CD4-positive, alpha-beta T cell (primary cell): ENCODE results near the gene DOCK6. TPM values are rescaled to one million over a fixed set of nuclear protein-coding genes. Genes with fewer than 3 reads are reported as not detected.

Experiments
- ATAC-seq: fragments of 200-7000 bp; cut with Tn5 transposase; one replicate; pipeline ENCODE4 v1.10.0; 2022; ENCODE audit warnings: mild to moderate bottlenecking; ENCODE audit not compliant: poor library complexity
- CTCF ChIA-PET: fragments of 350-600 bp; sonication (Branson Sonifier 250); formaldehyde crosslinking; loops from one replicate; lab custom pipeline; 2021; ENCODE audit warnings: antibody characterized with exemption, inconsistent platforms; lab: Charles Lee
- POLR2A ChIA-PET: fragments of 350-600 bp; sonication (Branson Sonifier 250); formaldehyde crosslinking; loops from one replicate; lab custom pipeline; 2021; ENCODE audit warnings: antibody characterized with exemption, inconsistent platforms; lab: Charles Lee
- DNase-seq, 14 experiments: peaks; one replicate each; pipeline ENCODE4 v3.0.0-alpha.2; 2013 to 2020; ENCODE audit warnings: mixed read lengths in 2 of 14
- H3K27ac ChIP-seq, 2 donors: one replicate each; pipeline versions ENCODE4 v1.5.1 to v1.7.0; 2013; ENCODE audit warnings: low read length in 2 of 2, low read depth in 1 of 2, mild to moderate bottlenecking in 1 of 2
- H3K27me3 ChIP-seq, 2 experiments: 1 replicate in 1 of 2; 2 replicates in 1 of 2; pipeline versions ENCODE4 v1.6.1 to v1.7.0; 2013; ENCODE audit warnings: low read length in 2 of 2, control low read depth in 1 of 2, mild to moderate bottlenecking in 1 of 2, moderate library complexity in 1 of 2; ENCODE audit not compliant: insufficient read depth in 2 of 2, control insufficient read depth in 1 of 2
- H3K36me3 ChIP-seq: one replicate; pipeline ENCODE4 v1.6.1; 2013; ENCODE audit warnings: low read length, control low read depth; ENCODE audit not compliant: insufficient read depth
- H3K4me1 ChIP-seq: one replicate; pipeline ENCODE4 v1.6.1; 2013; ENCODE audit warnings: low read length, control low read depth; ENCODE audit not compliant: insufficient read depth
- H3K4me3 ChIP-seq: one replicate; pipeline ENCODE4 v1.5.1; 2013; ENCODE audit warnings: mild to moderate bottlenecking, low read length, moderate library complexity
- H3K9me3 ChIP-seq, 2 experiments: 1 replicate in 1 of 2; 2 replicates in 1 of 2; pipeline versions ENCODE4 v1.6.1 to v1.7.0; 2013; ENCODE audit warnings: low read length in 2 of 2, mild to moderate bottlenecking in 2 of 2, control low read depth in 1 of 2, moderate library complexity in 1 of 2; ENCODE audit not compliant: control insufficient read depth in 1 of 2, insufficient read depth in 1 of 2
- H3K27ac Mint-ChIP-seq: one replicate; pipeline ENCODE4 v1.8.0; 2020; ENCODE audit warnings: mixed read lengths
- H3K27me3 Mint-ChIP-seq: one replicate; pipeline ENCODE4 v1.8.0; 2021; ENCODE audit warnings: mixed read lengths
- H3K36me3 Mint-ChIP-seq: one replicate; pipeline ENCODE4 v1.8.0; 2021; ENCODE audit warnings: low read depth, mixed read lengths
- H3K4me1 Mint-ChIP-seq: one replicate; pipeline ENCODE4 v1.8.0; 2021; ENCODE audit warnings: low read depth, mixed read lengths
- H3K4me3 Mint-ChIP-seq: one replicate; pipeline ENCODE4 v1.8.0; 2020; ENCODE audit warnings: mild to moderate bottlenecking, mixed read lengths
- H3K9me3 Mint-ChIP-seq: one replicate; pipeline ENCODE4 v1.8.0; 2020; ENCODE audit warnings: mixed read lengths
- CTCF ChIP-seq: fragments of 200-600 bp; IDR thresholded peaks from one replicate; pipeline ENCODE4 v1.8.0; 2022; ENCODE audit warnings: antibody characterized with exemption, mild to moderate bottlenecking
- intact Hi-C, 2 experiments: fragments of 100-400 bp; cut with DNase I in 1 of 2; cut with micrococcal nuclease in 1 of 2; formaldehyde crosslinking; loops; one replicate each; pipeline versions ENCODE4 v1.15.1 to v1.9.0; 2023 to 2025; cut with DNase I, micrococcal nuclease
- total RNA-seq, 174 experiments: library from RNA in 2 of 174; stranded (reverse) in 2 of 174; gene quantifications; one replicate each; pipeline ENCODE4 v1.2.3 and lab custom pipeline; 2021 to 2026

Gene DOCK6
- total RNA-seq, 2 experiments from 2014 or later = 0.14 to 0.38 TPM

- DNase-seq (no peak), ATAC-seq (no peak)
- H3K4me1 Mint-ChIP-seq = no peaks in the 10 kb centered on the region
- POLR2A ChIA-PET = no interaction called here
- no peaks in the 10 kb centered on the region for H3K9me3 Mint-ChIP-seq
- H3K27me3 Mint-ChIP-seq = peaks cover 8% of the 10 kb centered on the region
- no peak overlapping the region for H3K4me3 ChIP-seq
- no peaks in the 10 kb centered on the region for H3K27me3 ChIP-seq
- TF ChIP-seq CTCF = no peak
- no peak overlapping the region for H3K27ac ChIP-seq
- intact Hi-C loops = no loop called here
- H3K36me3 Mint-ChIP-seq = no peaks in the 10 kb centered on the region
- no peaks in the 10 kb centered on the region for H3K4me1 ChIP-seq
- H3K27ac Mint-ChIP-seq = no peak overlapping the region
- CTCF ChIA-PET = no interaction called here
- H3K9me3 ChIP-seq = peaks cover 0 to 6% of the 10 kb centered on the region in 2 experiments
- H3K4me3 Mint-ChIP-seq = no peak overlapping the region
- no peaks in the 10 kb centered on the region for H3K36me3 ChIP-seq
Observed at GRCh38 chr19:11252665-11253355, 9.5 kb downstream of the DOCK6 start.

- no peak overlapping the region for H3K27ac ChIP-seq
- DNase-seq (no peak), ATAC-seq (no peak)
- Mint-ChIP-seq H3K36me3 (no peaks in the 10 kb centered on the region), H3K9me3 (no peaks in the 10 kb centered on the region), H3K27me3 (peaks cover 10% of the 10 kb centered on the region), H3K4me3 (no peak overlapping the region), H3K27ac (no peak overlapping the region), H3K4me1 (no peaks in the 10 kb centered on the region)
- no peaks in the 10 kb centered on the region for H3K36me3 ChIP-seq
- intact Hi-C loops = no loop called here
- H3K27me3 ChIP-seq = no peaks in the 10 kb centered on the region
- POLR2A ChIA-PET = no interaction called here
- TF ChIP-seq CTCF = no peak
- H3K4me3 ChIP-seq = no peak overlapping the region
- CTCF ChIA-PET = no interaction called here
- H3K4me1 ChIP-seq = no peaks in the 10 kb centered on the region
- peaks cover 0 to 6% of the 10 kb centered on the region in 2 experiments for H3K9me3 ChIP-seq
Observed at GRCh38 chr19:11251650-11252314, 10.5 kb downstream of the DOCK6 start.

GRCh38 chr19:11251217-11251616 is 11.1 kb downstream of the DOCK6 start:
- ChIA-PET POLR2A (no interaction called here), CTCF (no interaction called here)
- DNase-seq (no peak), ATAC-seq (no peak)
- H3K4me3 ChIP-seq = no peak overlapping the region
- H3K4me1 ChIP-seq = no peaks in the 10 kb centered on the region
- no peaks in the 10 kb centered on the region for H3K4me1 Mint-ChIP-seq
- no peaks in the 10 kb centered on the region for H3K27me3 ChIP-seq
- no peaks in the 10 kb centered on the region for H3K36me3 ChIP-seq
- H3K27ac ChIP-seq = no peak overlapping the region
- no peak overlapping the region for H3K4me3 Mint-ChIP-seq
- H3K27me3 Mint-ChIP-seq = peaks cover 14% of the 10 kb centered on the region
- intact Hi-C loops = no loop called here
- no peak for TF ChIP-seq CTCF
- H3K9me3 Mint-ChIP-seq = no peaks in the 10 kb centered on the region
- no peaks in the 10 kb centered on the region for H3K36me3 Mint-ChIP-seq
- no peak overlapping the region for H3K27ac Mint-ChIP-seq
- H3K9me3 ChIP-seq = peaks cover 0 to 6% of the 10 kb centered on the region in 2 experiments
